Body of pancreas (tissue), 4 donors: Measurements from ENCODE around the gene TMEM134.

ENCODE experiments used
- CTCF ChIP-seq, 7 experiments: fragments of 450-650 bp in 4 of 7; fragments of 200-600 bp in 3 of 7; sonication (generic) in 3 of 7; IDR thresholded peaks; one replicate each; pipeline ENCODE4 v1.5.1; 2016 to 2019; ENCODE audit warnings: antibody characterized with exemption in 7 of 7
- POLR2A ChIP-seq, 3 donors: fragments of 450-650 bp; IDR thresholded peaks; one replicate each; pipeline ENCODE4 v1.6.1; 2016; ENCODE audit warnings: antibody characterized with exemption in 3 of 3, mild to moderate bottlenecking in 2 of 3

GRCh38 chr11:67429722-67430121, 39.3 kb downstream of the TMEM134 start:
- no peak for TF ChIP-seq CTCF (IDR thresholded peaks at IDR 0.05)
- no peak for TF ChIP-seq POLR2A (IDR thresholded peaks at IDR 0.05)
